ENCODE measurements around the gene TNS4.

TNS4 gene

GRCh38 chr17:40461732-40462342 is 39.6 kb downstream of the TNS4 start:
- POLR2A ChIA-PET = no interaction called here
- CTCF ChIA-PET = no interaction called here

DNA sequence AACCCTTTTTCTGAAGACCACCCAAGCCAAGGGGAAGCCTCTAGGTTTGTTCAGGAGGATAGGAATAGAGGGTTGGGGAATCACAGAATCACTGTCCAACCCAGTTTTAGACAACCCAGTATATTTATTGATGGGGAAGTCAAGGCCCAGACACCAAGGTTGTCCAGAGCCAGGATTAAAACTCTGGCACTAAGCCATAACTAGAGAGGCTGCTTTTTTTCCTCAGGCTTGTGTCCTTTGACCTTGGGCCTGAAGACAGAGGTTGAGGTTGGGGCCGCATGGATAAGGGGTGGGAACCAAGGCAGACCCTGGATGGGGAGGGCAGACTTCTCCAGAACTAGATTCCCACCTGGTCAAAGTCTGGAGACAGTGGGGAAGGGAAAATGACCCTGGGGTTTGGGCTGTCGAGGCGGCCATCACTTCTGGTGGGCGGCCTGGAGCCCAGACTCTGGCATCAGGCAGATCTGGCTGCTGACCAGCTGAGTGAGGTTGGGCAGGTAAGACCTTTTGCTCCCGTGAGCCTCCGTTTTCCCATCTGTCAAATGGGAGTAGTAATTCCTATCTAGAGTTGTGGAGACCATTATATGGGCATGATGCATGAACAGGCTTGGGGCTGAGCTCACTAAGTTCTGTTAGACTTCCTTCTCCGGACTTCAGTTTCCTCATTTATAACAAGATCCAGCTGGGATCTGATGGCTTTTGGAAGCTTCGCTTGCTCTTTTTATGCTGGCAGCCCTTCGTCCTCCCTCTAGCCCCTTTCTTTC is 40.3 kb downstream of the TNS4 start:
- no peak for TF ChIP-seq FOXM1 (IDR thresholded peaks at IDR 0.05; ENCODE audit: borderline replicate concordance)
- no peak for TF ChIP-seq L3MBTL2 (conservative IDR thresholded peaks at IDR 0.05)
- no peak for TF ChIP-seq ARNT (IDR thresholded peaks at IDR 0.05)
- TF ChIP-seq NFRKB (IDR thresholded peaks at IDR 0.05) = no peak
- no peak for TF ChIP-seq PKNOX1 (IDR thresholded peaks at IDR 0.05)
- TF ChIP-seq CTBP1 (IDR thresholded peaks at IDR 0.05; ENCODE audit: borderline replicate concordance) = no peak
- no peak for TF ChIP-seq SUZ12 (IDR thresholded peaks at IDR 0.05)
- TF ChIP-seq TARDBP (IDR thresholded peaks at IDR 0.05) = no peak
- TF ChIP-seq FOXK2 (IDR thresholded peaks at IDR 0.05) = no peak
- TF ChIP-seq FOXA1 (IDR thresholded peaks at IDR 0.05) = no peak
- TF ChIP-seq ZNF384 (IDR thresholded peaks at IDR 0.05) = no peak
- no peak for TF ChIP-seq HDGF (IDR thresholded peaks at IDR 0.05; ENCODE audit: borderline replicate concordance)
- no peak for TF ChIP-seq LEF1 (IDR thresholded peaks at IDR 0.05; ENCODE audit: borderline replicate concordance)
- no peak for TF ChIP-seq BHLHE40 (IDR thresholded peaks at IDR 0.05; ENCODE audit: borderline replicate concordance)
- no peak for TF ChIP-seq SP1 (IDR thresholded peaks at IDR 0.05)
- no peak for TF ChIP-seq ELF4 (IDR thresholded peaks at IDR 0.05)
- CTCF ChIA-PET = interaction anchor here (2.3 kb wide), 1 partner anchor 15 kb away, joined by 10 read pairs; no protein-coding TSS in a partner anchor
- POLR2A ChIA-PET = interaction anchor here (1.5 kb wide), 1 partner anchor 17 kb away, joined by 4 read pairs; the partner anchor contains the start of gene IGFBP4
- no peak for DNase-seq (ENCODE audit: extremely low spot score)

More at GRCh38 chr17:40461732-40462342, 39.6 kb downstream of the TNS4 start:
- TF ChIP-seq PKNOX1 (IDR thresholded peaks at IDR 0.05) (no peak), L3MBTL2 (conservative IDR thresholded peaks at IDR 0.05) (no peak), CTBP1 (IDR thresholded peaks at IDR 0.05; ENCODE audit: borderline replicate concordance) (no peak)
- no peak for DNase-seq (ENCODE audit: extremely low spot score)

DNA sequence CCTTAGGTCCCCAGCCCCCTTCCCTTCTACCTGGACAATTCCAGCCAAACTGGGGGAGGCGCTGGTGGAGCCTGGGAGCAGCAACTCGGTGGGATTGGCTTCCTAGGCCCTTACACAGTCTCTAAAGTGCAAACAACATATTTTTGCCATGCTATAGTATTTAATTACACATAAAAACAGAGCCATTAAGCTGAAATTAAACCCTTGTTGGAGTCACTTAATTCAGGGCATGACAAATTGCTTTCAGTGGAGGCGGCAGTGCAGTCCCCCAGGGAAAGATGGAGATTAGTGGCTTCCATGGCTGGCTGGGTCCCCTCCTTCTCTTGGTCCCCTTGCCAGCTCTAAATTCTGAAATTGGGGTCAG is 40.8 kb downstream of the TNS4 start:
- no peak for TF ChIP-seq TARDBP (IDR thresholded peaks at IDR 0.05)
- TF ChIP-seq ZNF384 (IDR thresholded peaks at IDR 0.05) = no peak
- no peak for TF ChIP-seq HDGF (IDR thresholded peaks at IDR 0.05; ENCODE audit: borderline replicate concordance)
- TF ChIP-seq ARNT (IDR thresholded peaks at IDR 0.05) = no peak
- TF ChIP-seq FOXK2 (IDR thresholded peaks at IDR 0.05) = no peak
- TF ChIP-seq NFRKB (IDR thresholded peaks at IDR 0.05) = no peak
- no peak for TF ChIP-seq ELF4 (IDR thresholded peaks at IDR 0.05)
- no peak for TF ChIP-seq L3MBTL2 (conservative IDR thresholded peaks at IDR 0.05)
- no peak for TF ChIP-seq LEF1 (IDR thresholded peaks at IDR 0.05; ENCODE audit: borderline replicate concordance)
- TF ChIP-seq FOXM1 (IDR thresholded peaks at IDR 0.05; ENCODE audit: borderline replicate concordance) = no peak
- TF ChIP-seq SUZ12 (IDR thresholded peaks at IDR 0.05) = no peak
- no peak for TF ChIP-seq PKNOX1 (IDR thresholded peaks at IDR 0.05)
- no peak for TF ChIP-seq CTBP1 (IDR thresholded peaks at IDR 0.05; ENCODE audit: borderline replicate concordance)
- no peak for TF ChIP-seq BHLHE40 (IDR thresholded peaks at IDR 0.05; ENCODE audit: borderline replicate concordance)
- no peak for TF ChIP-seq SP1 (IDR thresholded peaks at IDR 0.05)
- no peak for TF ChIP-seq FOXA1 (IDR thresholded peaks at IDR 0.05)
- ChIA-PET POLR2A (interaction anchor here (1.5 kb wide), 1 partner anchor 17 kb away, joined by 4 read pairs; the partner anchor contains the start of gene IGFBP4), CTCF (interaction anchor here (2.3 kb wide), 1 partner anchor 16 kb away, joined by 10 read pairs; no protein-coding TSS in a partner anchor)
- DNase-seq (ENCODE audit: extremely low spot score) = no peak

DNA sequence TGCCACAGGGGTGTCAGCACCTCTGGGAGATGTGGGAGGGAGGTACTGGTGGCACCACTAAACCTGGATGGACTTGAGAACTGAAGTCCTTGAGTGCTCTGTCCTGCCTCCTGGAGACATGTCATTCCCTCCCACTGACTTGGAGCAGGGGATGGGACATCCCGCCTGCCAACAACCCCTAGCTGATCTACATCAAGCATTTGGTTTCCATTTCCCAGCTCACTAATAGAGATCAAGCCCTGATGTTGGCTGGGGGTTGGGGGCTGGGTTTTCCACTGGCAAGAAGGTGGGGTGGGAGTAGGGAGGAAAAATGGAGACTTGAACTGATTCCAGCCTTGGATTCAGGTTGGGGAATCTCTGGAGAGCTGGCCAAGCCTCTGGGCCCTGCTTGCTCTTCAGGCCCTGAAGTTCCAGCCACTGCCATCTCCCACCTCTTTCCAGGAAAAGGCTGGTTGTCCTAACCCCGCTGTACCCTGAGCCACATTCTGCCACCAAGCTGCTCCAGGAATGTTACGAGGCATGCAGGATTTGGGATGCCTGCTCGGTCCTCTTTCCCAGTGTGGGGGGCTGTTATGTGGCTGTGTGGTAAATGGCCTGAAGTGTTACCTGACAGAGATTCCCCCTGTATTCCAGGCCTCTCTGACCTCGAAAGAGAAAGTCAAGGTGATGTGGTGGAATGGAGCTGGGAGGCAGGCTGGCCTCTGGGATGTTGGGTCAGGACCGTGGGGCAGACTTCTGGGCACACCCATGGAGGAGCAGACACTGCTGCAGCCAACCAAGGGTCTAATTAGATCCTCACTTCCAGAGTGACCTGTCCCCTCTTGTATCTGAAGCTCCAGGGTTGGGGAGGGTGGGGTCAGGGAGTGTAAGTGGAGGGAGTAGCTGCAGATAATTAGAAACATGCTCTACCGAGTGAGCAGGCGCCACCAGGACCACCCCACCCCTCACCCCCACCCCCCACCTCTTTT is 41.5 kb downstream of the TNS4 start:
- ChIA-PET CTCF (interaction anchor here (0.5 to 2.3 kb wide), 2 partner anchors 10 to 16 kb away, joined by 5 to 10 read pairs; no protein-coding TSS in a partner anchor), POLR2A (interaction anchor here (0.9 to 1.5 kb wide), 2 partner anchors 16 to 42 kb away, joined by 4 read pairs; partner anchors contain the start of genes IGFBP4 and TOP2A)
- TF ChIP-seq TARDBP (IDR thresholded peaks at IDR 0.05) = no peak
- no peak for TF ChIP-seq FOXM1 (IDR thresholded peaks at IDR 0.05; ENCODE audit: borderline replicate concordance)
- TF ChIP-seq ZNF384 (IDR thresholded peaks at IDR 0.05) = no peak
- no peak for TF ChIP-seq LEF1 (IDR thresholded peaks at IDR 0.05; ENCODE audit: borderline replicate concordance)
- TF ChIP-seq HDGF (IDR thresholded peaks at IDR 0.05; ENCODE audit: borderline replicate concordance) = no peak
- no peak for TF ChIP-seq NFRKB (IDR thresholded peaks at IDR 0.05)
- TF ChIP-seq SUZ12 (IDR thresholded peaks at IDR 0.05) = no peak
- TF ChIP-seq CTBP1 (IDR thresholded peaks at IDR 0.05; ENCODE audit: borderline replicate concordance) = no peak
- TF ChIP-seq L3MBTL2 (conservative IDR thresholded peaks at IDR 0.05) = no peak
- TF ChIP-seq FOXA1 (IDR thresholded peaks at IDR 0.05) = no peak
- TF ChIP-seq BHLHE40 (IDR thresholded peaks at IDR 0.05; ENCODE audit: borderline replicate concordance) = no peak
- TF ChIP-seq SP1 (IDR thresholded peaks at IDR 0.05) = no peak
- no peak for TF ChIP-seq PKNOX1 (IDR thresholded peaks at IDR 0.05)
- TF ChIP-seq FOXK2 (IDR thresholded peaks at IDR 0.05) = no peak
- no peak for TF ChIP-seq ARNT (IDR thresholded peaks at IDR 0.05)
- TF ChIP-seq ELF4 (IDR thresholded peaks at IDR 0.05) = no peak
- DNase-seq (ENCODE audit: extremely low spot score) = no peak
